ENCODE results near the gene HAPLN2.

DNA sequence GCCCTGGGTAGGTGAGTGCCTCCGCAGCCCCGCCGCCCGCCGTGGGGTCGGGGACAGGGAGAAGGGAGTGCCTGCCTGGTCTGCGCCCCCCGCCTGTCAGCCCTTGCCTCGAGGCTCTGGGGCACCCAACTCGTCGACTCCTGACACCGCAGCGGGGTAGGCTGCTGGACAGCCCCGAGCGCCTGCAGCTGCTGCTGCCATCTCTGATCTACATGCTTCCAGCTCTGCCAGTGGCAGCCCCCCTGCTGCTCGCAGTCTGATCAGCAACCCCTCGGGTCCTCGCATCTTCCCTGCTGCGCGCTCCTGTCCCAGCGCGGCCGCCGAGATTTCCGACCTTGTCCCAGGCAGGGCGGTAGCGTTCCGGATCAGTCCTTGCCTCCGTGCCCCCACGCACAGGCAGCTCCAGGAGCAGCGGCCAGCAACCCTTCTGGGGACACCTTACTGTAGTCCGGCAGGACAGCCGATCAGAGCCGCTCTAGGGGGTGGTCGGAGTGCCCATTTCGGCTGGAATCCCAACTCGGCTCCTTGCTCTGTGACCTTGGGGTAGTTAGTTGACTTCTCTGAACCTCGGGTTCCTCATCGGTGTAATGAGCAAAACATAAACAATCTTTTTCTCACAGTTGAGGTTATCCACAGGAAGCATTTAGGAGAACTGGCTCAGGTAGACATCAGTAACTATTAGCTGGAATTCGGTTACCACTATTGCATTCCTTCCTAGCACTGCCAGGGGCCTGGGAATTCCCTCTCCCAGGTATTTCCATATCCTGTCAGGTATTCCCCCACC lies 23.2 kb downstream of the HAPLN2 start:
- TF ChIP-seq, protein P1, sequence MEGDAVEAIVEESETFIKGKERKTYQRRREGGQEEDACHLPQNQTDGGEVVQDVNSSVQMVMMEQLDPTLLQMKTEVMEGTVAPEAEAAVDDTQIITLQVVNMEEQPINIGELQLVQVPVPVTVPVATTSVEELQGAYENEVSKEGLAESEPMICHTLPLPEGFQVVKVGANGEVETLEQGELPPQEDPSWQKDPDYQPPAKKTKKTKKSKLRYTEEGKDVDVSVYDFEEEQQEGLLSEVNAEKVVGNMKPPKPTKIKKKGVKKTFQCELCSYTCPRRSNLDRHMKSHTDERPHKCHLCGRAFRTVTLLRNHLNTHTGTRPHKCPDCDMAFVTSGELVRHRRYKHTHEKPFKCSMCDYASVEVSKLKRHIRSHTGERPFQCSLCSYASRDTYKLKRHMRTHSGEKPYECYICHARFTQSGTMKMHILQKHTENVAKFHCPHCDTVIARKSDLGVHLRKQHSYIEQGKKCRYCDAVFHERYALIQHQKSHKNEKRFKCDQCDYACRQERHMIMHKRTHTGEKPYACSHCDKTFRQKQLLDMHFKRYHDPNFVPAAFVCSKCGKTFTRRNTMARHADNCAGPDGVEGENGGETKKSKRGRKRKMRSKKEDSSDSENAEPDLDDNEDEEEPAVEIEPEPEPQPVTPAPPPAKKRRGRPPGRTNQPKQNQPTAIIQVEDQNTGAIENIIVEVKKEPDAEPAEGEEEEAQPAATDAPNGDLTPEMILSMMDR (IDR thresholded peaks at IDR 0.05): no peak
- TF ChIP-seq POLR2A (IDR thresholded peaks at IDR 0.05): no peak
- TF ChIP-seq EP300 (IDR thresholded peaks at IDR 0.05): no peak
- TF ChIP-seq POLR2AphosphoS5 (IDR thresholded peaks at IDR 0.05): no peak

Data from stomach (tissue), 4 donors.